Activated T-helper 9 cell treated with anti-CD3 and anti-CD28 coated beads, Interleukin-2, amount 50 U/mL, for 16 hours (primary cell): ENCODE results near the gene TBCB.

ENCODE experiments used
- DNase-seq: peaks from one replicate; pipeline ENCODE4 v3.0.0-alpha.2; 2020; ENCODE audit warnings: low read depth

The TBCB gene

DNA sequence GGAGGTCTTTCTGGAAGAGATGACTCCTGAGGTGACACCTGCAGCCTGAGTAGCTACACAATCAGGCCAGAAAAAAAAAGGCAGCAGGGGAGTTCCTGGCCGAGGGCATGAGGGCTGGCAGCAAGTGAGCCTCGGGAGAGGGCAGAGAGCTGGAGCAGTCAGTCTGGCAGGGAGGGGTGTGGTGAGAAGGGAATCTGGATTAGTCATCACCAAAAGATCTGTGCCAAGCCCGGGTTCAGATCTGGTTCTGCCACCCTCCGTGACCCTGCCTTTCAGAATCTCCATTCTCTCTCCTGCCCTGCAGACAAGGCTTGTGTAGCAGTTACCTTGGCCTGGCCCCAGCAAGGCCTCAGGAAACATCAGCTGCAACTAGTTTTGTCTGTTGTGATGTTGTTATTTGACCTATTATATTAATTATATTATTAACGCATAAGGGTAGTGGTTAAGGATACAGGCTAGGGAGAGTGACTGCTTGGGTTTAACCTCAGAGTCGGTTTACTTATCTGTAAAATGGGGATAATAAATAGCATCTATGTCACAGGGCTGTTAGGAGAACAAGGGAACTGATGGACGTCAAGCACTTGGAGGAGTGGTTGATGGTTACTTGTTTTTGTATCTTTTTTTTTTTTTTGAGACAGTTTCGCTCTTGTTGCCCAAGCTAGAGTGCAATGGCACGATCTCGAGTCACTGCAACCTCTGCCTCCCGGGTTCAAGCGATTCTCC, 21.9 kb downstream of the TBCB start:
- no peak for DNase-seq

DNA sequence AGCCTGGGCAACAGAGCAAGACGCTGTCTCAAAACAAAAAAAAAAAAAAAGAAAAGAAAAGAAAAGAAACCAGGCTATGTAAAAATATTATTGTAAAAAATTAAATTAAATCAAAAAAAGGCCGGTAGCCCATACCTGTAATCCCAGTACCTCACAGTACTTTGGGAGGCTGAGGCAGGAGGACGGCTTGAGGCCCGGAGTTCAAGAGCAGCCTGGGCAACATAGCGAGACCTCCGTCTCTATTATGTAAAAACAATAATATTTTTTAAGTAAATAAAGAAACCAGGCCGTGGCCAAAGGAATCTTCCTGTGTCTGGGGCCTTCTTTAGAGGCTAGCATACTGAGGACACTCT, 23.8 kb downstream of the TBCB start:
- no peak for DNase-seq

DNA sequence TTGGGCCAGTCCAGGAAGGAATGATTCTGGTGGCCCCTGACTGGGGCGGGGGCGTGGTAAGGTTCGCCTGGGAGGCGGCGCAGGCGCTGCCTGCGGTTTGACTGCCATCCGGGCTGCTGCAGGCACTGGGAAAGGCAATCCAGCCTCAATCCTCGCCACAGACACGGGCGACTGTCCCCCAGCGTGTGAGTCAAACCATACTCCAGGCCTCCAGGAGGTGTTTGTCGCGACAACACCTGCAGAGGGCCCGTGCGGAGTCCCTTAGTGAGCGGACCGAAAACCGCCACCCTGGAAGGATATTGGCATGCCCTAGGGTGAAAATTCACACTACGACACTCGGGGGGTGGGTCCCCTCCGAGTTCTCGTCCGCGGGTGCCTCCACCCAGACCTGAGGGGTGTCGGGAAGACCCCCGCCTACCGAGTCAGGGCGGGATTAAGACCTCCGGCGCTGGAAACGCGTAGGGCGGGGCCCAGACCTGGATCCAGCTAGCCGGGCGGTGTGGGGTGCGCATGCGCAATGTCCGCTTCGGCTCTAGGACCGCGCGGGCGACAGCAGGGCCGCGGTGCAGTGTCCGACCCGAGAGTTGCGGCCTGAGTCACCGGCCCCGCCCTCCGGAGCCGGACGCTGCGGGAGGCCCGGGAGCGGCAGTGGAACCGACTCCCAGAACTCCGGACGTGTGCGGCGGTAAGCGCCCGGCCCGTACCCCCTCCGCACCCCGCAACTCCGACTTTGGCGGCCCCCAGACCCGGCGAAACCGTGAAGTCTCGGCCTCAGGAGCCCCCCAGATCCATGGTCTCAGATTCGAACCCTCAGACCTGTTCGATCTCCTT, 24.4 kb downstream of the TBCB start, which contains the start of gene CAPNS1:
Gene CAPNS1 (plus strand): TSS at position 594 of the 831 bp plus-strand sequence. CDS start 946 bp downstream, outside the sequence.
- DNase-seq: peak; percentile 87

DNA sequence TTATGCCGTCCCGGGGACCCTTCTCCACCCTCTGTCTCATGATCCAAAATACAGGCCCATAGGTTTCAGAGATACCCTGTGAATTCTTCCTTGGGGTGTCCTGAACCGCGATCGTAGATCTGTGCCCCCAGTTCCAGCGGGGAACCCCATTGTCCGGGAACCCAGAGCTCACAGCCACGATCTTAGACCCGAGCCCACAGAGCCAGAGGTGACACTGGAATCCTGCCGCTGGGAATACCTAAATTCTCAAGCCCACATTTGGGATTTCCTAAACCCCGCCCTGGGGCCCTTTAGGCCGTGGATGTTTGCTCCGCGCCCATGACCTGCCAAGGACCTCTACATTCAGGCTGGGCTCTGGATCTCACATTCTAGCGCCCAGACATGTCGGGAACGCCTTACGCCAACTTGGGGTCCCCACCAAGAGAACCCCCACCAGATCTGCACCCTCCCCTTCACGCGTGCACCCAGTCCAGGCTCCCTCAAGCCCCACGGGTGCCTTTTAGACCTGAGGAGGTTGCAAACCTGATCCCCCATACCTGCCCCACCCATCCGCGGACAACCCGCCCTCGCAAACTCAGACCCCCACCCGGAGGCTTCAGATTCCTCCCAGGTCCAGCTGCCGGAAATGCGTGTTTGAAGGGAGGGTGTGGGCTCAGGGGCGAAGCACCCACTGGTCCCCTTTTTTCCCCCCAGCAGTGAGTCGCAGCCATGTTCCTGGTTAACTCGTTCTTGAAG, 25.2 kb downstream of the TBCB start:
- DNase-seq: peak; percentile 19

DNA sequence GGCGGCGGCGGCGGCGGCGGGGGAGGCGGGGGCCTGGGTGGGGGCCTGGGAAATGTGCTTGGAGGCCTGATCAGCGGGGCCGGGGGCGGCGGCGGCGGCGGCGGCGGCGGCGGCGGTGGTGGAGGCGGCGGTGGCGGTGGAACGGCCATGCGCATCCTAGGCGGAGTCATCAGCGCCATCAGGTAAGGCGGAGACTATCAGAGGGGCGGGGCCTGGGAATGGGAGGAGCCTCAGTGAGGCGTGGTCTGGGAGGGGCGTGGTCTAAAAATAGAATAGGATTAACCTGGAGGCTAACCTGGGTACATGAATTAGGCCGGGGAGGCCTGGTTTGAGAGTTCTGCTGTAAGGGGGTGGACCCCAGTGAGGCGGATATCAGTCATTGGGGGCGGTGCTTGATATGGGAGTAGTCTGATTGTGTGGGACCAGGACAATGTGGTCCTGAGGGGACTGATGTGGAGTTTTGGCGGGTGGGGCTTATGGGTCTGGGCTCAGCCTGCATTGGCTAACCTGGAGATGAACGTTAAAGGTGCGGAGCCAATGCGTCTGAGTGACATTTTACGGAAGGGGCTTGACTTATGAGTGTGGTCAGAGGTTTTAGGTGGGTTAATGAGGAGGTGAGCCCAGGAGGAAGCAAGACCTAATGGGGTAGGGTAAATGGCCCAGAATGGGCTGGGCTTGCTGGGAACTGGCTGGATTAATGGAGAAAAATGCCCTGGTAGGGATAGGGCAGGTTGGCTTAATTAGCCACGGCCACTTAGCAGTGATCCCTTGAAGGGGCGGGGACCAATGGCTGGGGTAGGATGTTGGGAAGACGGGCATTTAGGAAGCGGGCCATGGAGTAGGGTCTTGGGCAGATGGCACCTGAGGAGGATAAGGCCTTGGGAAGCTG, 26.0 kb downstream of the TBCB start:
- DNase-seq: peak; percentile 86

DNA sequence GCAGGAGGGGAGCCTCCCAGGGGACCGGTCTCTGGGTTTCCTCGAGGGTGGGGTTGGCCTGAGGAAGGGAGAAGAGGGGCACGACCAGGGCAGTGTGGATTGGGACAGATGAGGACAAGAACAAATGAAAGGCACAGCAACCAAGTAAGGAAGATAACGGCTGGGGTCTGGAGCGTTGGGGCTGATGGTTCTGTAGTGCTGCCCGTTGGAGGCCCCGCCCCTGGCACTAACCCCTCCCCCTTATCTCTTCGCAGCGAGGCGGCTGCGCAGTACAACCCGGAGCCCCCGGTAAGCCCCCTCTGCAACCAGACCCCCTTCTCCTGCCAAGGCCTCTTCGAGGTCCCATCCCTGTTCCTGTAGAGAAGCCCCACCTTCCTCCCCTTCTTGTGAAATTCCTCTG, 26.8 kb downstream of the TBCB start:
- no peak for DNase-seq

DNA sequence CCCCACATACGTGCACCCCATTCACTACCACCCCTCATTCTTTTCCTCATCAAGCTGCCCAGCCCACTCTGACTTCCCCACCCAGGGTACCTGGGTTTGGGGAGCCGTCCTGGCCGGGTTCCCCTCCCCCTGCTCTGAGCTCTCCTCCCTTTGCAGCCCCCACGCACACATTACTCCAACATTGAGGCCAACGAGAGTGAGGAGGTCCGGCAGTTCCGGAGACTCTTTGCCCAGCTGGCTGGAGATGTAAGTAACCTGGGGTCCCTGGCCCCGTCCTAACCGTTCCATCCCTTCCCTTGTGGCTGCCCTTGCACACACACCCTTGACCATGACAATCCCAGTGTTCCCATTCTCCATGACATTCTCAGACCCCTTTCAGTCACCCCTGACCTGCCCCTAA, 27.2 kb downstream of the TBCB start:
- no peak for DNase-seq

DNA sequence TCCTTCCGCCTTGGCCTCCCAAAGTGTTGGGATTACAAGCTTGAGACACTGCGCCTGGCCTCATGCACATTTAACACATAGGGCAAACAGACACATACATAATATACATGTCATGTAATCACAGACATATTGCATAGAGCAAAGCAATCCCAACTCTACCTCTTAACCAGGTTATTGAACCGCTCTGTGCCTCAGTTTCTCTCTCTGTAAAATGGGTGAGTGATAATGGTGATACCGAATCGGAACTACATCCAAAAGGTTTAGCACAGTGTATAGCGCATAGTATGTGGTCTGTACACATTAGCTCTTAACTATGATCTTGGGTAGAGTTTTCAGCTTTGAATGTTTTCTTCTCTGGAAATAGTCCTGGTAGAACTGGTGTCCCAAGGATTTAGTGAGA, 29.4 kb downstream of the TBCB start:
- DNase-seq: no peak

DNA sequence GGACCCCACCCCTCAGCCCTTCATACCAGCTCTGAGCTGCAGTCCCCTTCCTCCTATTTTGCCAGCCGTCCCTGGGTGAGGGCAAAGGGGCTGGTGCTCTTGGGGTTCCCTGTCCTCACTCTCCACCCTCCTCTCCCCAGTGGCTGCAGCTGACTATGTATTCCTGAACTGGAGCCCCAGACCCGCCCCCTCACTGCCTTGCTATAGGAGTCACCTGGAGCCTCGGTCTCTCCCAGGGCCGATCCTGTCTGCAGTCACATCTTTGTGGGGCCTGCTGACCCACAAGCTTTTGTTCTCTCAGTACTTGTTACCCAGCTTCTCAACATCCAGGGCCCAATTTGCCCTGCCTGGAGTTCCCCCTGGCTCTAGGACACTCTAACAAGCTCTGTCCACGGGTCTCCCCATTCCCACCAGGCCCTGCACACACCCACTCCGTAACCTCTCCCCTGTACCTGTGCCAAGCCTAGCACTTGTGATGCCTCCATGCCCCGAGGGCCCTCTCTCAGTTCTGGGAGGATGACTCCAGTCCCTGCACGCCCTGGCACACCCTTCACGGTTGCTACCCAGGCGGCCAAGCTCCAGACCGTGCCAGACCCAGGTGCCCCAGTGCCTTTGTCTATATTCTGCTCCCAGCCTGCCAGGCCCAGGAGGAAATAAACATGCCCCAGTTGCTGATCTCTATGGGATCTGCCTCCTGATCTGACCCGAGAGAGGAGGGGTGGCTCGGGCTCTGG, 34.6 kb downstream of the TBCB start:
- no peak for DNase-seq

DNA sequence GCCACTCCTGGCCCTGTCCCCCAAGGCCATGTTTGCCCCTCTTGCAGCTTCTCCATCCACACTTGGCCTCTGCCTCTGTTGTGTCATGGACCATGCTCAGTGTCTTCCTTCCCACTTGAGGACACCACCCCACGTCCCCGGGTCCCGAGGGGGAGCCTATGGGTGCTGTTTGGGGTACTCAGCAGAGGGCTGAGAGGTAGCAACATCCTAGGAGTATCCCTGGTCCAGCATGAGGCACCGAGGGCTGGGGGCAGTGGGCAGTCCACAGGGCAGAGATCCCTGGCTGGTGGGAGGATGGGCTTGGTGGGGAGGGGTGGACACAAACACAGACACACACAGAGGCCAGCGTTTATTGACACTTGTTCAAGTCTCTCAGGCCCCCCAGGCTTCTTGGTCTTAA, 35.3 kb downstream of the TBCB start:
- DNase-seq: no peak

DNA sequence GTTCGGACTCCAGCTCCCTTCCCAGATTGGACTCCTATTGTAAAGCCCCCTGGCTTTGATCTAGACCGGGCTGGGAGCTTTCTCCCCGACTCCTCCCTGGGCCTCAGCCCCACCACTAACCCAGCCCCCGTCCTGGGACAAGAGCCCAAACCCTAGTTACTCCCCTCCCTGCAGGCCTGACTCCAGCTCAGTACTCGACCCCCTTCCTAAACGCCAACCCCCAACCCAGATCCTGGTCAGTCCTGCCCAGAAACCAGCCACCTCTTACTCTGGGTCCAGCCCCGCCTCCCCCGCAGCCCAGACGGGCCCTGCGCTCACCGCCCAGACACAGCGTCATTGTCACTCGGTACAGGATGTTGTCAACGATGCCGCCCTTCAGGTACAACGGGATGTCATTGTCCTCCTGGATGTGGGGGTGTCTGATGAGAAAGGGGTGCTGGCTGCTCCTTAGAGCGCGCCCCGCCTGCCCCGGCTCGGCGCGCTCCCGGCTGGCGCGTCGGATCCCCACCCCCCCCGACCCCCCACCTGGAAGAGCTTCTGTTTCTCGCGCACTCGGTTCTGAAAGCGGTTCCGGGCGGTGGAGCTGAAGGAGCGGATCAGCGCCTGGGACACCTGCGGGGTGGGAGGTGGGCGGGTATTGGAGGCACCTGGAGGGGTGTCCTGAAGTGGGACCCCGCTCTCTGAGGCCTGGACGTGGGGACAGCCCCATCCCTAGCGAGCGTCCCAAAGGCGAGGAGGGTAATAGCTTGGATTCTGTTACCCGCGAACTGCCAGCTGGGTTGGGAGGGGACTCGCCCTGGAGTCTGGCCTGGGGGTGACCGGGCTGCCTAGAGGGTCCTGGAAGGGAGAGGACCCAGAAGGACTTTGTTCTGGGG, 36.1 kb downstream of the TBCB start:
- no peak for DNase-seq

DNA sequence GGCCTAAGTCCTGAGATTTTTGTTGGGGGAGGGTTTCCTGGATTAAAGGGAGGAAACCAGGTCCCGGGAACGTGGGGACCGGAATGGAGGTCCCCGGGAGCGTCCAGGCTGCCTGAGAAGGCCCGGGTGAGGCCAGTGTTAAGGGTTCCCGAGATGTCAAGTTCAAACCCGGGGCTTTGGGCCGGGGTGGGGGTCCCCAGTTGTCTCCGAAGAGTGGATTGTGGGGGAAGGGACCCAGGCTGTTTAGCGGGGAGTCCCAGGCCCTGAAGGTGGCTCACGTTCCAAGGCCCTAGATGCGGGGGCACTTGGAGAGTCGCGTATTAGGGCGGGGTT, 36.7 kb downstream of the TBCB start:
- DNase-seq: no peak

DNA sequence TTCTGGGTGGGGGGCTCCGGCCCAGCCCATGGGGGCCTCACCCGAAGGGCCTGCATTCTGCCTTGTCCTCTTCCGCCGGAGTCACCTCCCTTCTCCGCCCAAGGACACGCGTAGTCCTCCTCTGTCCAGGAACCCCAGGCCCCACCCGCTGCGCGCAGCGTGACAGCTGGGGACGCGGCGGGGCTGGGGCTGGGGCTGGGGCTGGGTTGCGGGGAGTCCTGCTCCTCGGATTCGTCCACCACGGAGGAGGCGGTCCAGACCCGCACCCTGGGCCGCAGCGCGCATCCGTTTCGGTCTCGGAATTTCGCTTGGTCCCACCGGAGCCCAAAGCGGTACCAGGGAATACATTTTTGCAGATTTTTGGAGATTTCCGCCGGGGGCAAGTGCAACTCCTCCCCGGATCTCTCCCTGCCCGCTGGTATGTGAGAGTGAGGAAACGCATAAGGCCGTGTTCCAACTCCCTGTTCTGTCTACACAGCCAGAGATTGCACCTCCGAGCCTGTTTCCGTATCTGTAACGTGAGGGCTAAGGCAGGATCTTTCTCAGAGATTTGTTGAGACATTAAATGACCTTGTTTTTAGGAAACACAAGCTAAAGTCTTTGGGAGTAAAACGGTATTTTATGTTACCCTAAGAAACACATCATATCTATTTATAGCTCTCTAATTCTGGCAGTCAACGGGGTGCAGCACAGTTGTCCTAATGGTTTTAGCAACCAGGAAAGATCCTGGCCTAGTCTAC, 37.3 kb downstream of the TBCB start, which contains the start of gene COX7A1:
Gene COX7A1 (minus strand): TSS at position 96 of the 740 bp plus-strand sequence. CDS start 40 bp downstream, at position 56.
- no peak for DNase-seq

DNA sequence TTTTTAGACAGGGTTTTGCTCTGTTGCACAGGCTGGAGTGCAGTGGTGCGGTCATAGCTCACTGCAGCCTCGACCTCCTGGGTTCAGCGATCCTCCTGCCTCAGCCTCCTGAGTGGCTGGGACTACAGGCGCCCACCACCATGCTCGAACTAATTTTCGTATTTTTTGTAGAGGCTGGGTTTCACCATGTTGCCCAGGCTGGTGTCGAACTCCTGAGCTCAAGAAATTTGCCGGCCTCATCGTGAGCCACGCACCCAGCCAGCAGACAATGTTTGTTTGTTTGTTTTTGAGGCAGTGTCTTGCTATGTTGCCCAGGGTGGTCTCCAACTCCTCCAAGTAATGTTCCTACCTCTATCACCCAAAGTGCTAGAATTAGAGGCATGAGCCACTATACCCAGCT, 37.9 kb downstream of the TBCB start:
- no peak for DNase-seq

DNA sequence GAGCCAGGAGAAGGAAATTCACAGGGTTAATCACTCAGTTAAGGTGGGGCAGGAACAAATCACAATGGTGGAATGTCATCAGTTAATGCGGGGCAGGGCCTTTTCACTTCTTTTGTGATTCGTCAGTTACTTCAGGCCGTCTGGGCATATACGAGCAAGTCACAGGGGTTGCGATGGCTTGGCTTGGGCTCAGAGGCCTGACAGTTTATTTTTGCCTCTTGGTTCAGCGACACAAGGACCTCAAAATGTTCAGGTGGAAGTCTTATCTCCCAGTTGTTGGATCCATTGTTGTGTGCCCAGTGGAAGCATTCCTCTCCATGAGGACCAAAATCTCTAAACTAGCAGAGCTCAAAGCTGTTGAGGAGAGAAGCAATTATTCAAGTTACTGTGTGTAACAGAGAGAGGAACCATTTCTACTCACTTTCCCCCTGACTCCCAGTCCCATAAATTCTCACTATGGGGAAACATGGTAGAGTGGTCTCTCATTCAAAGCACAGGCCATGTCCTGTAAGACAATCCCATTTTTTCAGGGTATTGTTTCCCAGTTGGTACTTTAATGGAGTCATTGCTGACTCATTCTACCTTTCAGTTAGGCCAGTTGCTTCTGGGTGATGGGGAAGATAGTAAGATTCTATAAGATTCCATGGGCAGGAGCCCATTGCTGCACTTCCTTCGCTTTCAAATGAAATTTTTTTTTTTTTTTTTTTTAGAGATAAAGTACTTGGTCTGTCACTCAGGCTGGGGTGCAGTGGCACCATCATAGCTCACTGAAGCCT, 45.7 kb downstream of the TBCB start:
- no peak for DNase-seq

DNA sequence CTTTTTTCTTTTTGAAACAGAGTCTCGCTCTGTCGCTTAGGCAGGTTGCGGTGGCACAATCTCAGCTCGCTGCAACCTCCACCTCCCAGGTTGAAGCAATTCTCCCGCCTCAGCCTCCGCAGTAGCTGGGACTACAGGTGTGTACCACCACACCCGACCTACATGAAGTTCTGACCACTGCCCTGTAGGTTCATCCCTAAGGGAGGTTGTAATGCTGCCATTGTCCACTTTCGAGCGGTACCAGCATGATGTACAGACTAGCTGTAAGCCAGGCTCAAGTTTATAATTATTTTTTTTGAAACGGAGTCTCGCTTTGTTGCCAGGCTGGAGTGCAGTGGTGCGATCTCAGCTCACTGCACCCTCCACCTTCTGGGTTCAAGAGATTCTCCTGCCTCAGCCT, 48.5 kb downstream of the TBCB start:
- DNase-seq: no peak

DNA sequence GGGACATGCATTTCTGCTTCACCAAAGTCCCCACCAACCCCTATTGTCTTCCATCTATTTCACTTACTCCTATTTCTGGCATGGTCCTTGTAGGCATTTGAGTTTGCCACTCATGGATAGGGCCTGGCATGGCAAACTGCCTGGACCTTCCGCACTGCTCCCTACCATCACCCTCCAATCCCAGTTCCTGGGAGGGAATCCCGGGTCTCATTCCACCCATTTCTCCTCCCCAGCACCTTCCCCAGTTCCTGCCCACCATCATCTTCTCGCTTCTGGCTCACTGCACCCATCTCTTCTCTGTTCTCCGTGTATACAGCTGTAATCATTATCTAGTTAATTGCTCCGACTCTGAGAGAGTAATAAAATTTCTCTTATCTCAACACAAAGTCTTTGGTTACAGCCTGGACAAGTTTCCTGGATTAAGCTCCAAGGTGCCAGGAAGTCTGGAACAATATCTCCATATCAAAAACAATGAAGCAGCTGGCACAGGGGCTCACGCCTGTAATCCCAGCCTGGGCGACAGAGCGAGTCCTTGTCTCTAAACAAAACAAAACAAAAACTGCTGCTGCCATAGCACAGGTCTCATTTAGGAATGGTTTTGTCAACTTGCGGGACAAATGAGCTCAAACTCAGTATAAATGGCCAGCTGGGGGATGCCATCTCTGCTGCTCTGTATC, 54.0 kb downstream of the TBCB start:
- DNase-seq: no peak

DNA sequence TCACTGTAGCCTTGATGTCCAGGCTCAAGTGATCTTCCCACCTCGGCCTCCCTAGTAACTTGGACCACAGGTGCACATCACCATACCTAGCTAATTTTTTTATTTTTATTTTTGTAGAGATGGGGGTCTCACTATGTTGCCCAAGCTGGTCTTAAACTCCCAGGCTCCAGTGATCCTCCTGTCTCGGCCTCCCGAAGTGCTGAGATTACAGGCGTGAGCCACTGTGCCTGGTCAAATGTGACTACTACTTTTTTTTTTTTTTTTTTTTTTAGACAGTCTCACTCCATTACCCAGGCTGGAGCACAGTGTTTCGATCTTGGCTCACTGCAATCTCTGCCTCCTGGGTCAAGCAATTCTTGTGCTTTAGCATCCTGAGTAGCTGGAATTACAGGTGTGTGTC, 57.6 kb downstream of the TBCB start:
- DNase-seq: no peak
